CD4-positive, alpha-beta memory T cell (primary cell): ENCODE data around the gene RNF148. TPM values are rescaled to one million over a fixed set of nuclear protein-coding genes. Genes with fewer than 3 reads are reported as not detected.

ENCODE experiments used
- CTCF ChIA-PET: fragments of 350-600 bp; sonication (Branson Sonifier 250); formaldehyde crosslinking; loops from one replicate; lab custom pipeline; 2021; ENCODE audit warnings: inconsistent platforms; ENCODE audit not compliant: partially characterized antibody; lab: Charles Lee
- POLR2A ChIA-PET: fragments of 350-600 bp; sonication (Branson Sonifier 250); formaldehyde crosslinking; loops from one replicate; lab custom pipeline; 2021; ENCODE audit not compliant: partially characterized antibody; lab: Charles Lee
- DNase-seq, 5 donors: peaks; one replicate each; pipeline versions ENCODE4 v3.0.0 to v3.0.0-alpha.2; 2020 to 2022; ENCODE audit warnings: mixed read lengths in 1 of 5
- H3K27ac ChIP-seq: one replicate; pipeline ENCODE4 v1.7.0; 2013; ENCODE audit warnings: low read depth, low read length
- H3K27me3 ChIP-seq: 2 replicates; pipeline ENCODE4 v1.7.0; 2013; ENCODE audit warnings: mild to moderate bottlenecking, low read length, moderate library complexity; ENCODE audit not compliant: insufficient read depth
- H3K36me3 ChIP-seq: 2 replicates; pipeline ENCODE4 v1.7.0; 2013; ENCODE audit warnings: mild to moderate bottlenecking, low read length, moderate library complexity; ENCODE audit not compliant: insufficient read depth
- H3K4me1 ChIP-seq: 2 replicates; pipeline ENCODE4 v1.7.0; 2013; ENCODE audit warnings: mild to moderate bottlenecking, low read length, moderate library complexity; ENCODE audit not compliant: insufficient read depth
- H3K4me3 ChIP-seq, 2 donors: one replicate each; pipeline ENCODE4 v1.7.0; 2013; ENCODE audit warnings: low read length in 2 of 2, mild to moderate bottlenecking in 1 of 2
- H3K9me3 ChIP-seq, 2 donors: one replicate each; pipeline ENCODE4 v1.7.0; 2013; ENCODE audit warnings: low read length in 2 of 2, control low read depth in 1 of 2; ENCODE audit not compliant: control insufficient read depth in 1 of 2
- H3K27ac Mint-ChIP-seq, 7 donors: one replicate each; pipeline ENCODE4 v1.8.0; 2020 to 2021; ENCODE audit warnings: mixed read lengths in 7 of 7, mild to moderate bottlenecking in 6 of 7, inconsistent platforms in 3 of 7, moderate library complexity in 3 of 7
- H3K27me3 Mint-ChIP-seq, 2 donors: one replicate each; pipeline ENCODE4 v1.8.0; 2020 to 2021; ENCODE audit warnings: mixed read lengths in 2 of 2
- H3K36me3 Mint-ChIP-seq, 2 donors: one replicate each; pipeline ENCODE4 v1.8.0; 2020 to 2021; ENCODE audit warnings: mixed read lengths in 2 of 2, inconsistent platforms in 1 of 2, mild to moderate bottlenecking in 1 of 2
- H3K4me1 Mint-ChIP-seq, 4 donors: one replicate each; pipeline ENCODE4 v1.8.0; 2020 to 2021; ENCODE audit warnings: mixed read lengths in 4 of 4, mild to moderate bottlenecking in 1 of 4
- H3K4me3 Mint-ChIP-seq, 8 donors: one replicate each; pipeline ENCODE4 v1.8.0; 2020 to 2021; ENCODE audit warnings: mixed read lengths in 8 of 8, mild to moderate bottlenecking in 7 of 8, moderate library complexity in 6 of 8, inconsistent platforms in 3 of 8
- H3K9me3 Mint-ChIP-seq, 8 donors: one replicate each; pipeline ENCODE4 v1.8.0; 2020 to 2021; ENCODE audit warnings: mixed read lengths in 8 of 8, mild to moderate bottlenecking in 5 of 8, inconsistent platforms in 3 of 8, moderate library complexity in 1 of 8
- intact Hi-C: fragments of 100-400 bp; cut with micrococcal nuclease; formaldehyde crosslinking; loops from one replicate; pipeline ENCODE4 v1.15.1; 2023
- polyA plus RNA-seq, 2 donors: library from polyadenylated mRNA; unstranded; fragments of 300-500 nt; fragmentation: Illumina TruSeq; gene quantifications; one replicate each; pipeline ENCODE4 v1.2.3, GENCODE V29; 2021
- total RNA-seq, 2 experiments: library from RNA; stranded (reverse); gene quantifications; one replicate each; pipeline ENCODE4 v1.2.3, GENCODE V29; 2021

The RNF148 gene
- total and polyA plus RNA-seq, 4 experiments from 2014 or later, result not detected

- no peaks in the 10 kb centered on the region for H3K27me3 Mint-ChIP-seq
- ChIA-PET CTCF (no interaction called here), POLR2A (no interaction called here)
- no peaks in the 10 kb centered on the region for H3K36me3 Mint-ChIP-seq
- Histone ChIP-seq H3K27ac (no peak overlapping the region), H3K27me3 (no peaks in the 10 kb centered on the region), H3K9me3 (no peaks in the 10 kb centered on the region), H3K4me1 (no peaks in the 10 kb centered on the region), H3K36me3 (no peaks in the 10 kb centered on the region), H3K4me3 (no peak overlapping the region)
- H3K4me1 Mint-ChIP-seq, result no peaks in the 10 kb centered on the region
- no peak overlapping the region for H3K4me3 Mint-ChIP-seq
- peaks cover 0 to 5% (median 0%) of the 10 kb centered on the region in 8 donors for H3K9me3 Mint-ChIP-seq
- DNase-seq, result no peak
- intact Hi-C loops, result no loop called here
- no peak overlapping the region for H3K27ac Mint-ChIP-seq
Measured at GRCh38 chr7:122727759-122728158, 25.0 kb upstream of the RNF148 start.

GRCh38 chr7:122727354-122727753, 24.6 kb upstream of the RNF148 start:
- CTCF ChIA-PET, result interaction anchor here (1.3 kb wide), 1 partner anchor 13 kb away, joined by 3 read pairs; no protein-coding TSS in a partner anchor
- Mint-ChIP-seq H3K27me3 (no peaks in the 10 kb centered on the region), H3K27ac (no peak overlapping the region), H3K36me3 (no peaks in the 10 kb centered on the region), H3K4me3 (no peak overlapping the region), H3K4me1 (no peaks in the 10 kb centered on the region), H3K9me3 (peaks cover 0 to 5% (median 0%) of the 10 kb centered on the region in 8 donors)
- Histone ChIP-seq H3K27me3 (no peaks in the 10 kb centered on the region), H3K27ac (no peak overlapping the region), H3K36me3 (no peaks in the 10 kb centered on the region), H3K4me1 (no peaks in the 10 kb centered on the region), H3K4me3 (no peak overlapping the region), H3K9me3 (no peaks in the 10 kb centered on the region)
- intact Hi-C loops, result no loop called here
- peak in 1 of 5 donors; percentile 9 for DNase-seq
- POLR2A ChIA-PET, result no interaction called here

- Mint-ChIP-seq H3K36me3 (no peaks in the 10 kb centered on the region), H3K9me3 (peaks cover 0 to 5% (median 0%) of the 10 kb centered on the region in 8 donors), H3K4me1 (no peaks in the 10 kb centered on the region), H3K27ac (no peak overlapping the region), H3K4me3 (no peak overlapping the region), H3K27me3 (no peaks in the 10 kb centered on the region)
- intact Hi-C loops, result no loop called here
- H3K9me3 ChIP-seq, result no peaks in the 10 kb centered on the region
- H3K4me3 ChIP-seq, result no peak overlapping the region
- H3K27ac ChIP-seq, result no peak overlapping the region
- no peak for DNase-seq
- ChIA-PET POLR2A (no interaction called here), CTCF (interaction anchor here (1.3 kb wide), 1 partner anchor 13 kb away, joined by 3 read pairs; no protein-coding TSS in a partner anchor)
- no peaks in the 10 kb centered on the region for H3K4me1 ChIP-seq
- H3K27me3 ChIP-seq, result no peaks in the 10 kb centered on the region
- no peaks in the 10 kb centered on the region for H3K36me3 ChIP-seq
Measured at GRCh38 chr7:122726881-122727280, 24.2 kb upstream of the RNF148 start.

GRCh38 chr7:122724366-122724765, 21.6 kb upstream of the RNF148 start:
- intact Hi-C loops, result no loop called here

GRCh38 chr7:122719010-122719578, 16.4 kb upstream of the RNF148 start:
- no peaks in the 10 kb centered on the region for H3K36me3 ChIP-seq
- Mint-ChIP-seq H3K4me1 (no peaks in the 10 kb centered on the region), H3K36me3 (no peaks in the 10 kb centered on the region), H3K9me3 (peaks cover 3 to 8% (median 7%) of the 10 kb centered on the region in 8 donors), H3K27me3 (no peaks in the 10 kb centered on the region), H3K27ac (no peak overlapping the region), H3K4me3 (no peak overlapping the region)
- H3K9me3 ChIP-seq, result no peaks in the 10 kb centered on the region
- no peak overlapping the region for H3K27ac ChIP-seq
- H3K4me1 ChIP-seq, result no peaks in the 10 kb centered on the region
- ChIA-PET POLR2A (no interaction called here), CTCF (no interaction called here)
- H3K4me3 ChIP-seq, result no peak overlapping the region
- intact Hi-C loops, result no loop called here
- no peak for DNase-seq
- H3K27me3 ChIP-seq, result no peaks in the 10 kb centered on the region

More at GRCh38 chr7:122724366-122724765, 21.6 kb upstream of the RNF148 start:
- Histone ChIP-seq H3K4me3 (no peak overlapping the region), H3K27me3 (no peaks in the 10 kb centered on the region), H3K9me3 (no peaks in the 10 kb centered on the region), H3K27ac (no peak overlapping the region), H3K4me1 (no peaks in the 10 kb centered on the region), H3K36me3 (no peaks in the 10 kb centered on the region)
- no peak overlapping the region for H3K4me3 Mint-ChIP-seq
- ChIA-PET POLR2A (no interaction called here), CTCF (no interaction called here)
- no peaks in the 10 kb centered on the region for H3K27me3 Mint-ChIP-seq
- H3K27ac Mint-ChIP-seq, result no peak overlapping the region
- no peaks in the 10 kb centered on the region for H3K4me1 Mint-ChIP-seq
- no peaks in the 10 kb centered on the region for H3K36me3 Mint-ChIP-seq
- H3K9me3 Mint-ChIP-seq, result peaks cover 0 to 8% (median 4%) of the 10 kb centered on the region in 8 donors
- no peak for DNase-seq

- Mint-ChIP-seq H3K36me3 (no peaks in the 10 kb centered on the region), H3K27me3 (no peaks in the 10 kb centered on the region), H3K27ac (no peak overlapping the region), H3K9me3 (peaks cover 3 to 11% (median 5%) of the 10 kb centered on the region in 8 donors), H3K4me1 (no peaks in the 10 kb centered on the region), H3K4me3 (no peak overlapping the region)
- Histone ChIP-seq H3K36me3 (no peaks in the 10 kb centered on the region), H3K27ac (no peak overlapping the region), H3K4me1 (no peaks in the 10 kb centered on the region), H3K9me3 (no peaks in the 10 kb centered on the region), H3K4me3 (no peak overlapping the region), H3K27me3 (no peaks in the 10 kb centered on the region)
- DNase-seq, result no peak
- POLR2A ChIA-PET, result no interaction called here
- CTCF ChIA-PET, result no interaction called here
- intact Hi-C loops, result no loop called here
Measured at GRCh38 chr7:122717356-122718089, 14.8 kb upstream of the RNF148 start.

GRCh38 chr7:122715183-122715582, 12.5 kb upstream of the RNF148 start:
- Mint-ChIP-seq H3K27me3 (no peaks in the 10 kb centered on the region), H3K27ac (no peak overlapping the region), H3K4me1 (no peaks in the 10 kb centered on the region), H3K9me3 (peaks cover 0 to 11% (median 4%) of the 10 kb centered on the region in 8 donors), H3K36me3 (no peaks in the 10 kb centered on the region), H3K4me3 (no peak overlapping the region)
- Histone ChIP-seq H3K27me3 (no peaks in the 10 kb centered on the region), H3K4me3 (no peak overlapping the region), H3K4me1 (no peaks in the 10 kb centered on the region), H3K36me3 (no peaks in the 10 kb centered on the region), H3K9me3 (no peaks in the 10 kb centered on the region), H3K27ac (no peak overlapping the region)
- intact Hi-C loops, result no loop called here
- no peak for DNase-seq
- CTCF ChIA-PET, result no interaction called here
- POLR2A ChIA-PET, result no interaction called here
